Umbilical cord (tissue), 2 donors: Measurements from ENCODE around the gene XIRP2. TPM values are rescaled to one million over a fixed set of nuclear protein-coding genes. Genes with fewer than 3 reads are reported as not detected.
"Not testable (repeated sequence)": the region's sequence is repeated elsewhere in the genome, so short reads cannot be mapped to it uniquely, and the experiment has no call there.

ENCODE experiments used
- DNase-seq: peaks from one replicate; pipeline ENCODE4 v3.0.0-alpha.2; 2015; ENCODE audit warnings: low spot score
- total RNA-seq: library from RNA; depleted of rRNA; stranded (reverse); fragments of >200 nt; gene quantifications from one replicate; pipeline ENCODE4 v1.2.3, GENCODE V29; 2014; ENCODE audit warnings: low replicate concordance; ENCODE audit not compliant: insufficient read depth

XIRP2 gene
- total RNA-seq, 1 donor from 2014 or later, result 14.7 TPM

- not testable (repeated sequence) for DNase-seq
These were observed 146.7 kb downstream of the XIRP2 start for GRCh38 chr2:167034976-167035375.

GRCh38 chr2:167048829-167049228 is 160.5 kb downstream of the XIRP2 start:
- no peak for DNase-seq

GRCh38 chr2:167049659-167050058 is 161.4 kb downstream of the XIRP2 start:
- DNase-seq, result peak; percentile 1

- peak; percentile 70 for DNase-seq
These were observed 164.5 kb downstream of the XIRP2 start for GRCh38 chr2:167052825-167053224.

- DNase-seq, result no peak
These were observed 166.6 kb downstream of the XIRP2 start for GRCh38 chr2:167054881-167055280.

GRCh38 chr2:167057446-167057845 is 169.2 kb downstream of the XIRP2 start:
- DNase-seq, result no peak

GRCh38 chr2:167059173-167059572 is 170.9 kb downstream of the XIRP2 start:
- DNase-seq, result no peak

GRCh38 chr2:167069855-167070254 is 181.6 kb downstream of the XIRP2 start:
- no peak for DNase-seq

- DNase-seq, result not testable (repeated sequence)
These were observed 187.4 kb downstream of the XIRP2 start for GRCh38 chr2:167075708-167076107.

GRCh38 chr2:167098931-167099330 is 210.7 kb downstream of the XIRP2 start:
- DNase-seq, result not testable (repeated sequence)

GRCh38 chr2:167100506-167100905 is 212.2 kb downstream of the XIRP2 start:
- no peak for DNase-seq

- DNase-seq, result no peak
These were observed 214.9 kb downstream of the XIRP2 start for GRCh38 chr2:167103028-167103756.

- DNase-seq, result no peak
These were observed 215.5 kb downstream of the XIRP2 start for GRCh38 chr2:167103757-167104133.

GRCh38 chr2:167104691-167105090 is 216.4 kb downstream of the XIRP2 start:
- no peak for DNase-seq

- DNase-seq, result not testable (repeated sequence)
These were observed 221.4 kb downstream of the XIRP2 start for GRCh38 chr2:167109682-167110081.

GRCh38 chr2:167110345-167110744 is 222.1 kb downstream of the XIRP2 start:
- DNase-seq, result no peak

- DNase-seq, result no peak
These were observed 225.7 kb downstream of the XIRP2 start for GRCh38 chr2:167114018-167114417.

GRCh38 chr2:167115541-167115940 is 227.3 kb downstream of the XIRP2 start:
- DNase-seq, result no peak

- DNase-seq, result no peak
These were observed 234.1 kb downstream of the XIRP2 start for GRCh38 chr2:167122389-167122788.

GRCh38 chr2:167126165-167126564 is 237.9 kb downstream of the XIRP2 start:
- no peak for DNase-seq

GRCh38 chr2:167127135-167127534 is 238.9 kb downstream of the XIRP2 start:
- no peak for DNase-seq

GRCh38 chr2:167128130-167128529 is 239.8 kb downstream of the XIRP2 start:
- DNase-seq, result no peak

- DNase-seq, result no peak
These were observed 243.8 kb downstream of the XIRP2 start for GRCh38 chr2:167132066-167132465.
